Left ventricle myocardium inferior (tissue), 1 donor: ENCODE results near the gene ACACB. TPM values are rescaled to one million over a fixed set of nuclear protein-coding genes. Genes with fewer than 3 reads are reported as not detected.

Experiments used
- DNase-seq: peaks from one replicate; pipeline ENCODE4 v3.0.0-alpha.2; 2020
- H3K27ac ChIP-seq: fragments of 200-600 bp; replicated peaks from 2 replicates; pipeline ENCODE4 v1.8.0; 2021
- H3K27me3 ChIP-seq: fragments of 200-600 bp; 2 replicates; pipeline ENCODE4 v1.8.0; 2021; ENCODE audit warnings: low read depth
- H3K36me3 ChIP-seq: fragments of 200-600 bp; 2 replicates; pipeline ENCODE4 v1.8.0; 2021
- H3K4me1 ChIP-seq: fragments of 200-600 bp; 2 replicates; pipeline ENCODE4 v1.8.0; 2021
- H3K4me3 ChIP-seq: fragments of 200-600 bp; 2 replicates; pipeline ENCODE4 v1.8.0; 2021; ENCODE audit warnings: mild to moderate bottlenecking, moderate library complexity
- H3K9me3 ChIP-seq: fragments of 200-600 bp; replicated peaks from 2 replicates; pipeline ENCODE4 v1.8.0; 2021
- CTCF ChIP-seq: fragments of 200-600 bp; IDR thresholded peaks from 2 replicates; pipeline ENCODE4 v1.8.0; 2021; ENCODE audit warnings: antibody characterized with exemption, mild to moderate bottlenecking, borderline replicate concordance
- intact Hi-C: fragments of 100-400 bp; cut with micrococcal nuclease; formaldehyde crosslinking; loops from one replicate; pipeline ENCODE4 v1.11.0; 2022
- total RNA-seq: library from RNA; stranded (reverse); fragmentation: NEBNext Ultra II Directional; extraction: Animal tissue kit (Norgen Biotek cat#: 25700); gene quantifications from one replicate; pipeline ENCODE4 v1.2.1, GENCODE V29; 2021
- donor health status: DM: no; HTN: yes; CAD: no; lungs with severe emphysema.

The ACACB gene
- total RNA-seq, 1 donor from 2014 or later: 123 TPM

DNA sequence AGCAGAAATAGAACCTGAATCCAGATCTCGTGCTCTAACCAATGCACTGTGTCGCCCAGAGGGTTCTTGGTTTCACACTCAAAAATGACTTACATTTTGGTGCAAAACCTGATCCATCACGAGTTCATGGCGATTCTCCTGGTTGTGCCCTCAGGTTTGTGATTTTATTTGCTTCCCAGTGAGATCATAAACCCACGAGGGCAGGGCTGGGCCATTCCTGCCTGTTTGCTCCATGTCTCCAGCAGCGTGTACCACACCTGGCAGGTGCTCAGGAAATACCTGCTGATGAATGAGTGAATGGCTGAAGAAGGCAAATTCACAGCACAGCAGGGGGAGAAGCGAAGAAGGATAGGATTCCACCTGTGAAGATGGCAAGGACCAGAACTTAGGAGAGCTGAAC, 9.4 kb downstream of the ACACB start:
- no peak for TF ChIP-seq CTCF
- peak overlapping the region; percentile 97 for H3K27ac ChIP-seq
- DNase-seq: no peak
- H3K36me3 ChIP-seq: peaks cover 34% of the 10 kb centered on the region
- H3K4me1 ChIP-seq: peaks cover 90% of the 10 kb centered on the region
- intact Hi-C loops: no loop called here
- no peaks in the 10 kb centered on the region for H3K27me3 ChIP-seq
- H3K4me3 ChIP-seq: no peak overlapping the region
- no peaks in the 10 kb centered on the region for H3K9me3 ChIP-seq

DNA sequence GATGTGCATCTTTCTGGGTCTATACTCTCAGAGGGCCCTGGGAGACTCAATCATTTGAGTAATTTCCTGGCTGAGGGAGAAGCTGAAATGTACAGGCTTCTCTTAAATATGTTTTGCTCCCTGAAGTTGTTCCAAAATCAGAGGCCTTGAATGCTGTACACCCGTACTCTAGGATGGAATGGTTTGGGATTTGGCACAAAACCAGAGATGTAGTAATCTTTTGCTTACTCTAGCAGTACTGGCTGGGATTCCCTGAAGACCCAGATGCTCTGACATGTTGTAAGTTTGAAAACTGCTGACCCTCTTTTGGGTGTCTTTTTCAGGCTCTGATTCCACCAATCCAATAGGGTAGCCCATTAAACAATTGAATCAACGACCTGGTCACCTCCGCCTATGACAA, 10.4 kb downstream of the ACACB start:
- Histone ChIP-seq H3K9me3 (no peaks in the 10 kb centered on the region), H3K4me1 (peaks cover 90% of the 10 kb centered on the region), H3K27ac (peak overlapping the region; percentile 97), H3K27me3 (no peaks in the 10 kb centered on the region), H3K36me3 (peaks cover 25% of the 10 kb centered on the region), H3K4me3 (no peak overlapping the region)
- DNase-seq: no peak
- no peak for TF ChIP-seq CTCF
- intact Hi-C loops: no loop called here

DNA sequence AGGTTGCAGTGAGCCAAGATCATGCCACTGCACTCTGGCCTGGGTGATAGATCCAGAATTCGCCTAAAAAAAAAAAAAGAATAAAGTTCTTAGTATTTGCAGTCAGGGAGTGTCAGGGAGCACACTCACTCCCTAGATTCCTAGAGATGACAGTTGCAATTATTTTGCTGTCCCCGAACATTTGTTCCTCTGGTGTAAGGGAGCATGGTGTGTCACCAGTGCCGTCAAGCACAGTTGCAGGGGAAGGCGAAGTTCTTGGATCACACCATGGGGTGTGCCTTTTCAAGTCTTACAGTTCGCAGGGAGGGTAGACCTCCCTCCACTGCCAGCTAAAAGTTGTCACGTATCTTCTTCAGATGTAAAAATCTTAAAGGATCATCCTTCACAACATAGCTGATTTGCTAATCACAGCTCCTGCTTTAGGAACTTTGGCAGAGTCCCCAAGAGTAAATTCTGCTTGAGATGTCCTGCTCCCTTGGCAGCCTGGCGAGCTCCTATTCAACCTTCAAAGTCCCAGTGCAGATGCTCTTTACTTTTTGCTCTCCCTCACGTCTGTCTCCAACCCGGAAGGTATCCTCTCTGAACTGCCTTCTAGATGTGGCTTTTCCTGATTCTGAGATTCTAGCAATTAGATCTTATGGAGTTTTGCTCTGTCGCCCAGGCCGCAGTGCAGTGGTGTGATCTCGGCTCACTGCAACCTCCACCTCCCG, 11.3 kb downstream of the ACACB start:
- Histone ChIP-seq H3K36me3 (peaks cover 23% of the 10 kb centered on the region), H3K9me3 (no peaks in the 10 kb centered on the region), H3K4me3 (no peak overlapping the region), H3K27me3 (no peaks in the 10 kb centered on the region), H3K27ac (peak overlapping the region; percentile 97), H3K4me1 (peaks cover 94% of the 10 kb centered on the region)
- DNase-seq: no peak
- intact Hi-C loops: no loop called here
- TF ChIP-seq CTCF: no peak

DNA sequence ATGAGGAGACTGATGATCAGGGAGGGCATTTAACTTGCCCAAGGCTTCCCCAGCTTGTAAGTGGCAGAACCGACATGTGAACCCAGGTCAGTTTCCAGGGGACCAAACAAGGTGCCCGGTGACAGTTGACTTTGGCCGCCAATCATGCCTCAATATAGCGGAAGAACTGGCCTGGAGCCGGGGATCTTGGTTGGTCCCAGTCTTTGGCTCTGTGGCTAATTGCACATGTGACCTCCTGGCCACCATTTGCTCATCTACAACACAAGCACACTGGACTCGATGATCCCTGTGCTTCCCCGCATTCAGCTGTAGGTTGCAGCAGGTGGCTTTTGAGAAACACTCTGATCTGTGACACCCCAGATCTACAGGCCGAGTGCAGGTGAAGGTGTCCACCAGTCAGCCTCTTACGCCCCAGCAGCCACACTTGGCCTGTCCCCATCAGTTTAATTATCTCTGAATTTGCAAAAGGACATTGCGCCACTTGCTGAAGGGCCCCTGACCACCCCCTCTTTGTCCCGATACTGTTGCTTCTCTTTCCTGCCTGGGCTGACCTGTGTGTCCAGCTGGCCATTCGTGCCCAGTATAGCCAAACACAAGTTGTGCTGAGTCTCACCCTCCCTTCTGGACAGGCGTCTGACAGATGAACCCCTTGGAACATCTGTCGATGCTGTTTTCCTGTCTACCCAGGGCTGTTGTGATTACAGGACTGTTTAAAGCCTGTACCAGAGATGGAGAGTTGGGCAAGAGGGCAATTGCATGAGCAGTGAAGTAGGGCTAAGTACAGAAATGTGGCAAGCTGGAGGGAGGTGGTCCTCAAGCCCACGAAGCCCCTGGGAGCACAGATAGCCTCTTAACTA, 14.1 kb downstream of the ACACB start:
- intact Hi-C loops: no loop called here
- Histone ChIP-seq H3K36me3 (peaks cover 21% of the 10 kb centered on the region), H3K27ac (peak overlapping the region; percentile 97), H3K4me1 (peaks cover 98% of the 10 kb centered on the region), H3K4me3 (peak overlapping the region; percentile 31), H3K27me3 (no peaks in the 10 kb centered on the region), H3K9me3 (no peaks in the 10 kb centered on the region)
- DNase-seq: no peak
- TF ChIP-seq CTCF: no peak

DNA sequence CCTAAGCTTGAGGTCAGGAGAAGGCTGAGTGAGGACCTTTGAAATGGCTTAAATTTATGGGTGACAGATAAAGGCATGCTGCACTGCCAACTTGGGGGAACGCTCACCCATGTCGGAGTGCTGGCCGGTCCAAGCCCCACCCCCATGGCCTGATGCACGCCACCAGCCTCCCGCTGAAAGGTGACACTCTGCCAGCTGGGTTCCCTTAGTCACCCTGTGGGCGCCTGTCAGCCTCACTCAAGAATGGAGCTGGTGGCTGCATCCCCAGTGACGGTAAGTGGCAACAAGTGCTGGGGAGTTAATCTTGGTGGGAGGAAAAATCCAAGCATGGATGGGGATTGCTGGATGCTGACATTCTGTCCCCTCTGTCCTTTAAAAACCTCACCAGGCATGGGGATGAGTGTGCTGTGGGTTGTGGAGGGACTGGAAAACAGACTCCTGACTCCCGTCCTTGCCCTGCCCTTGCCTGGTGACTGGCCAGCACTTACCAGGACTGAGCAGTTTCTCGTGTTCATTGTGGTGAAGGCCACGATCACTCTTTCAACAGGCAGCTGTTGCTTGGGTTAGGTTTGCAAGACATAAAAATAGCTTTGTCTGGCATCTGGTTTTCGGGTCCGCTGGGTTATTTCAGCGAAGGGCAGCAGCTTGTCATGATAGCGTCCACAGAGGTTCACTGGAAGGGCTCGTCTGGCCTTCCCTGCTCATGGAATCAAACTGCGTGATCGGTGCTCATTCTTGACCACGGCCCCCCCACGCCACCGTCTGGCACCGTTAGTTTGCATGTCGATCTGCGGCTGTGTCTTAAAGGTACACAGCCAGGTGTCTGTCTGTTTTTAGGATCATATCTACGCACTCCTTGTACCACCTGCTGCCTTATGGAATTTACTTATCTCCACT, 15.0 kb downstream of the ACACB start:
- DNase-seq: peak; percentile 81
- intact Hi-C loops: no loop called here
- Histone ChIP-seq H3K4me1 (peaks cover 100% of the 10 kb centered on the region), H3K4me3 (peak overlapping the region; percentile 50), H3K36me3 (peaks cover 13% of the 10 kb centered on the region), H3K27ac (peak overlapping the region; percentile 97), H3K9me3 (peaks cover 8% of the 10 kb centered on the region), H3K27me3 (no peaks in the 10 kb centered on the region)
- TF ChIP-seq CTCF: no peak
